Liver (tissue), 9 donors: ENCODE results near the gene NOP16. TPM values are rescaled to one million over a fixed set of nuclear protein-coding genes. Genes with fewer than 3 reads are reported as not detected.

ENCODE experiments used
- DNase-seq: peaks from one replicate; pipeline ENCODE4 v3.0.0-alpha.2; 2017; ENCODE audit warnings: low spot score
- H3K27ac ChIP-seq, 2 donors: one replicate each; pipeline ENCODE4 v1.7.0; 2013; ENCODE audit warnings: inconsistent platforms in 2 of 2, low read length in 2 of 2, control low read depth in 1 of 2, low read depth in 1 of 2, mild to moderate bottlenecking in 1 of 2
- H3K27me3 ChIP-seq, 4 donors: one replicate each; pipeline versions ENCODE4 v1.6.1 to v1.7.0; 2013; ENCODE audit warnings: low read length in 3 of 4, inconsistent platforms in 1 of 4, mild to moderate bottlenecking in 1 of 4, moderate library complexity in 1 of 4; ENCODE audit not compliant: control insufficient read depth in 4 of 4, insufficient read depth in 4 of 4
- H3K36me3 ChIP-seq, 4 donors: one replicate each; pipeline versions ENCODE4 v1.6.1 to v1.7.0; 2013; ENCODE audit warnings: low read length in 3 of 4, mild to moderate bottlenecking in 3 of 4, low read depth in 1 of 4, moderate library complexity in 1 of 4; ENCODE audit not compliant: control insufficient read depth in 4 of 4, insufficient read depth in 3 of 4
- H3K4me1 ChIP-seq, 4 donors: one replicate each; pipeline versions ENCODE4 v1.6.1 to v1.7.0; 2013; ENCODE audit warnings: low read length in 3 of 4, mild to moderate bottlenecking in 3 of 4, moderate library complexity in 1 of 4; ENCODE audit not compliant: control insufficient read depth in 4 of 4, insufficient read depth in 4 of 4
- H3K4me3 ChIP-seq, 3 donors: one replicate each; pipeline versions ENCODE4 v1.6.1 to v1.7.0; 2013; ENCODE audit warnings: low read length in 3 of 3, control low read depth in 1 of 3, low read depth in 1 of 3, mild to moderate bottlenecking in 1 of 3
- H3K9ac ChIP-seq, 2 donors: one replicate each; pipeline ENCODE4 v1.7.0; 2013; ENCODE audit warnings: low read length in 2 of 2, mild to moderate bottlenecking in 2 of 2, moderate library complexity in 2 of 2, control low read depth in 1 of 2, low read depth in 1 of 2
- H3K9me3 ChIP-seq, 4 donors: one replicate each; pipeline versions ENCODE4 v1.6.1 to v1.7.0; 2013; ENCODE audit warnings: low read length in 3 of 4; ENCODE audit not compliant: control insufficient read depth in 4 of 4
- ATF3 ChIP-seq: IDR thresholded peaks from 2 replicates; pipeline ENCODE4 v1.6.1; 2016; ENCODE audit warnings: antibody characterized with exemption
- CTCF ChIP-seq: fragments of 150-350 bp; IDR thresholded peaks from 2 replicates; pipeline ENCODE4 v1.5.1; 2017; ENCODE audit warnings: improper control_type of control experiment, low read depth, low read length; ENCODE audit not compliant: missing input control
- FOXA1 ChIP-seq: IDR thresholded peaks from 2 replicates; pipeline ENCODE4 v1.6.1; 2016; ENCODE audit warnings: antibody characterized with exemption
- GABPA ChIP-seq, 2 donors: IDR thresholded peaks in 1 of 2; conservative IDR thresholded peaks in 1 of 2; 2 replicates each; pipeline ENCODE4 v1.6.1; 2016; ENCODE audit warnings: antibody characterized with exemption in 2 of 2, mild to moderate bottlenecking in 1 of 2, moderate library complexity in 1 of 2
- HNF4A ChIP-seq, 2 donors: conservative IDR thresholded peaks; 2 replicates each; pipeline ENCODE4 v1.6.1; 2016; ENCODE audit warnings: antibody characterized with exemption in 2 of 2, mild to moderate bottlenecking in 2 of 2
- HNF4G ChIP-seq: IDR thresholded peaks from 2 replicates; pipeline ENCODE4 v1.6.1; 2016; ENCODE audit warnings: antibody characterized with exemption
- MAX ChIP-seq: IDR thresholded peaks from 2 replicates; pipeline ENCODE4 v1.6.1; 2016; ENCODE audit warnings: antibody characterized with exemption
- NR2F2 ChIP-seq: IDR thresholded peaks from 2 replicates; pipeline ENCODE4 v1.6.1; 2016; ENCODE audit warnings: antibody characterized with exemption
- REST ChIP-seq: IDR thresholded peaks from 2 replicates; pipeline ENCODE4 v1.6.1; 2016; ENCODE audit warnings: antibody characterized with exemption, mild to moderate bottlenecking
- RXRA ChIP-seq, 2 donors: IDR thresholded peaks; 2 replicates each; pipeline ENCODE4 v1.6.1; 2017 to 2018; ENCODE audit warnings: antibody characterized with exemption in 2 of 2, mild to moderate bottlenecking in 1 of 2
- SP1 ChIP-seq: IDR thresholded peaks from 2 replicates; pipeline ENCODE4 v1.6.1; 2018; ENCODE audit warnings: antibody characterized with exemption, mild to moderate bottlenecking
- TAF1 ChIP-seq: conservative IDR thresholded peaks from 2 replicates; pipeline ENCODE4 v1.6.1; 2016; ENCODE audit warnings: antibody characterized with exemption, mild to moderate bottlenecking
- YY1 ChIP-seq: IDR thresholded peaks from 2 replicates; pipeline ENCODE4 v1.6.1; 2016; ENCODE audit warnings: antibody characterized with exemption, mild to moderate bottlenecking
- ZBTB33 ChIP-seq: IDR thresholded peaks from 2 replicates; pipeline ENCODE4 v1.6.1; 2016; ENCODE audit warnings: antibody characterized with exemption
- WGBS: extraction: QIAGEN DNeasy Blood & Tissue Kit; methylation state at CpG from one replicate; pipeline ENCODE4 v1.1.7; 2013; 5-methylcytosine and 5-hydroxymethylcytosine counted together
- polyA plus RNA-seq, 2 donors: library from polyadenylated mRNA; stranded (reverse) in 1 of 2; unstranded in 1 of 2; fragments of 200-250 nt in 1 of 2; fragments of >200 nt in 1 of 2; fragmentation: Nextera tagmentation in 1 of 2; extraction: Ambion mirVana in 1 of 2; gene quantifications; one replicate each; pipeline versions ENCODE4 v1.2.1 to v1.2.3, GENCODE V29; 2013 to 2015
- total RNA-seq, 2 donors: library from RNA; depleted of rRNA; stranded (reverse); fragments of >200 nt; gene quantifications; one replicate each; pipeline ENCODE4 v1.2.3, GENCODE V29; 2014
- donor health status: healthy.
- donor health status: healthy.
- donor health status: healthy.
- donor health status: healthy.
- donor health status: healthy.

Gene NOP16
- total and polyA plus RNA-seq, 4 donors = 6.1 to 41.2 (median 17.2) TPM

GRCh38 chr5:176420086-176420485, 31.7 kb upstream of the NOP16 start:
- no peak overlapping the region for H3K27ac ChIP-seq
- 88% methylated on average over 5 of the region's 5 CpGs for WGBS
- no peak overlapping the region for H3K9ac ChIP-seq
- no peaks in the 10 kb centered on the region for H3K36me3 ChIP-seq
- peaks cover 0 to 2% (median 0%) of the 10 kb centered on the region in 4 donors for H3K27me3 ChIP-seq
- no peaks in the 10 kb centered on the region for H3K9me3 ChIP-seq
- H3K4me1 ChIP-seq = peaks cover 3 to 16% (median 9%) of the 10 kb centered on the region in 4 donors
- H3K4me3 ChIP-seq = no peak overlapping the region
- TF ChIP-seq NR2F2 (no peak), GABPA (IDR thresholded peaks at IDR 0.05 in 1 of 2, conservative IDR thresholded peaks at IDR 0.05 in 1 of 2) (no peak), HNF4G (no peak), FOXA1 (no peak), ATF3 (no peak), SP1 (no peak), CTCF (no peak), TAF1 (no peak), ZBTB33 (no peak), RXRA (IDR thresholded peaks at IDR 0.05) (no peak), HNF4A (conservative IDR thresholded peaks at IDR 0.05) (no peak), YY1 (no peak), MAX (no peak)
- DNase-seq = no peak

DNA sequence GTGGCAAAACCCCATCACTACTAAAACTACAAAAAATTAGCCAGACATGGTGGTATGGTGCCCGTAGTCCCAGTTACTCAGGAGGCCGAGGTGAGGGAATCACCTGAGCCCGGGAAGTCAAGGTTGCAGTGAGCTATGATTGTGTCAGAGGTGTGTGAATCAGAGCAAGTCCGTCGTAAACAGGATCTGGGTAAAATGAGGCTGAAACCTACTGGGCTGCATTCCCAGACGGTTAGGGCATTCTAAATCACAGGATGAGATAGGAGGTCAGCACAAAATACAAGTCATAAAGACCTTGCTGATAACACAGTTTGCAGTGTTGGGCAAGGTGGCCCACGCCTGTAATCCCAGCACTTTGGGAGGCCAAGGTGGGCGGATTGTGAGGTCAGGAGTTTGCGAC, 29.9 kb upstream of the NOP16 start:
- TF ChIP-seq HNF4G (no peak), RXRA (IDR thresholded peaks at IDR 0.05) (no peak), REST (no peak), GABPA (IDR thresholded peaks at IDR 0.05 in 1 of 2, conservative IDR thresholded peaks at IDR 0.05 in 1 of 2) (no peak)
- Histone ChIP-seq H3K9ac (no peak overlapping the region), H3K36me3 (no peaks in the 10 kb centered on the region), H3K4me1 (peaks cover 4 to 19% (median 11%) of the 10 kb centered on the region in 4 donors), H3K9me3 (no peaks in the 10 kb centered on the region), H3K27me3 (peaks cover 0 to 1% (median 0%) of the 10 kb centered on the region in 4 donors), H3K4me3 (no peak overlapping the region), H3K27ac (no peak overlapping the region)
- no peak for DNase-seq
- 73% methylated on average over 9 of the region's 9 CpGs for WGBS
